Panc1 (cell line): ENCODE measurements around the gene SUPT3H. TPM values are rescaled to one million over a fixed set of nuclear protein-coding genes. Genes with fewer than 3 reads are reported as not detected.

ENCODE experiments used
- ATAC-seq: fragments of 200-7000 bp; cut with Tn5 transposase; 2 replicates; pipeline ENCODE4 v1.9.1; 2020; ENCODE audit warnings: mild to moderate bottlenecking, moderate library complexity
- BruUV-seq: library from RNA; stranded (reverse); fragments of 400-500 nt; replicated peaks from 2 replicates; lab custom pipeline; 2021; lab: Mats Ljungman, UMichigan
- CTCF ChIA-PET: fragments of 300-600 bp; sonication (Branson Sonifier 250); formaldehyde crosslinking; loops from one replicate; lab custom pipeline; 2022; ENCODE audit warnings: antibody characterized with exemption; lab: Charles Lee
- POLR2A ChIA-PET: fragments of 300-600 bp; sonication (Branson Sonifier 250); formaldehyde crosslinking; loops from one replicate; lab custom pipeline; 2022; ENCODE audit warnings: antibody characterized with exemption; lab: Charles Lee
- DNase-seq: peaks from one replicate; pipeline ENCODE4 v3.0.0-alpha.2; 2010; ENCODE audit warnings: low read depth, low spot score
- H3K27ac ChIP-seq: 2 replicates; pipeline ENCODE4 v1.5.1; 2011; ENCODE audit warnings: mild to moderate bottlenecking, low read length, inconsistent platforms
- H3K27me3 ChIP-seq: fragments of 200-500 bp; sonication (Bioruptor generic); 2 replicates; pipeline ENCODE4 v1.6.0; 2014; ENCODE audit warnings: low read length, inconsistent platforms; ENCODE audit not compliant: control insufficient read depth, insufficient read depth
- H3K36me3 ChIP-seq: fragments of 200-500 bp; sonication (Bioruptor generic); 2 replicates; pipeline ENCODE4 v1.5.1; 2014; ENCODE audit warnings: inconsistent platforms, mild to moderate bottlenecking, low read length, moderate library complexity; ENCODE audit not compliant: control insufficient read depth, insufficient read depth
- H3K4me1 ChIP-seq: 2 replicates; pipeline ENCODE4 v1.5.1; 2011; ENCODE audit warnings: inconsistent platforms, mild to moderate bottlenecking, low read length, moderate library complexity; ENCODE audit not compliant: control insufficient read depth, insufficient read depth
- H3K4me3 ChIP-seq, 2 experiments: 2 replicates each; pipeline ENCODE4 v1.5.1; 2011 to 2012; ENCODE audit warnings: low read depth in 2 of 2, low read length in 2 of 2, mild to moderate bottlenecking in 2 of 2, inconsistent platforms in 1 of 2, moderate library complexity in 1 of 2
- H3K9me3 ChIP-seq: fragments of 200-500 bp; sonication (Bioruptor generic); 2 replicates; pipeline ENCODE4 v1.5.1; 2014; ENCODE audit warnings: low read depth, mild to moderate bottlenecking, inconsistent platforms, low read length, moderate library complexity; ENCODE audit not compliant: control insufficient read depth, insufficient read depth
- CTCF ChIP-seq: fragments of 450-650 bp; IDR thresholded peaks from 2 replicates; pipeline ENCODE4 v1.5.1; 2017; ENCODE audit warnings: mild to moderate bottlenecking
- POLR2AphosphoS5 ChIP-seq: IDR thresholded peaks from 2 replicates; pipeline ENCODE4 v1.6.1; 2012; ENCODE audit warnings: mild to moderate bottlenecking, low read depth, low read length, moderate library complexity
- REST ChIP-seq, 2 experiments: IDR thresholded peaks; 2 replicates each; pipeline ENCODE4 v1.6.1; 2011 to 2012; ENCODE audit warnings: low read depth in 2 of 2, control low read depth in 1 of 2, low read length in 1 of 2, mild to moderate bottlenecking in 1 of 2, moderate library complexity in 1 of 2; ENCODE audit not compliant: insufficient read depth in 1 of 2
- SIN3A ChIP-seq: IDR thresholded peaks from 2 replicates; pipeline ENCODE4 v1.6.1; 2012; ENCODE audit warnings: low read depth, mild to moderate bottlenecking, low read length, moderate library complexity, borderline replicate concordance; ENCODE audit not compliant: insufficient read depth
- TCF7L2 ChIP-seq: IDR thresholded peaks from 2 replicates; pipeline ENCODE4 v1.6.1; 2011; ENCODE audit warnings: mild to moderate bottlenecking, low read depth, low read length, inconsistent platforms
- in situ Hi-C: cut with HindIII; loops from 2 replicates; pipeline ENCODE4 v1.10.0; 2016; ENCODE audit warnings: low sequenced_read_pairs, low pct_unique_long_range_greater_than_20kb
- intact Hi-C: fragments of 100-400 bp; cut with micrococcal nuclease; formaldehyde crosslinking; loops from one replicate; pipeline ENCODE4 v1.10.0; 2022; ENCODE audit not compliant: unreplicated experiment
- total RNA-seq: library from RNA; stranded (reverse); gene quantifications from one replicate; pipeline ENCODE4 v1.2.1, GENCODE V29; 2021; ENCODE audit not compliant: unreplicated experiment

Gene SUPT3H
- total RNA-seq, 1 experiment from 2014 or later: 11.0 TPM

- H3K36me3 ChIP-seq: no peaks in the 10 kb centered on the region
- no peak overlapping the region for H3K4me3 ChIP-seq
- DNase-seq: no peak
- no peaks in the 10 kb centered on the region for H3K9me3 ChIP-seq
- POLR2A ChIA-PET: interaction anchor here (0.6 kb wide), 1 partner anchor 198 kb away, joined by 5 read pairs; no protein-coding TSS in a partner anchor
- no peak for TF ChIP-seq TCF7L2
- TF ChIP-seq REST (IDR thresholded peaks at IDR 0.05; ENCODE audit: insufficient read depth in 1 of 2, low read depth in 2 of 2, low read length in 1 of 2): no peak
- TF ChIP-seq CTCF: no peak
- TF ChIP-seq POLR2AphosphoS5: no peak
- no peak for TF ChIP-seq SIN3A
- intact Hi-C loops: no loop called here
- no peaks in the 10 kb centered on the region for H3K27me3 ChIP-seq
- no peaks in the 10 kb centered on the region for H3K4me1 ChIP-seq
- CTCF ChIA-PET: no interaction called here
- BruUV-seq: no TSS peak
- no peak for ATAC-seq
- H3K27ac ChIP-seq: no peak overlapping the region
- in situ Hi-C loops: no loop called here
These were observed 408.1 kb downstream of the SUPT3H start for GRCh38 chr6:44969446-44970185.

GRCh38 chr6:44967481-44967880 lies 410.3 kb downstream of the SUPT3H start:
- intact Hi-C loops (no loop called here), in situ Hi-C loops (no loop called here)
- TF ChIP-seq CTCF: no peak
- no peak for TF ChIP-seq POLR2AphosphoS5
- TF ChIP-seq REST (IDR thresholded peaks at IDR 0.05; ENCODE audit: insufficient read depth in 1 of 2, low read depth in 2 of 2, low read length in 1 of 2): no peak
- POLR2A ChIA-PET: no interaction called here
- H3K9me3 ChIP-seq: no peaks in the 10 kb centered on the region
- no peak for DNase-seq
- ATAC-seq: no peak
- H3K27ac ChIP-seq: no peak overlapping the region
- H3K36me3 ChIP-seq: no peaks in the 10 kb centered on the region
- no peaks in the 10 kb centered on the region for H3K27me3 ChIP-seq
- no peak overlapping the region for H3K4me3 ChIP-seq
- H3K4me1 ChIP-seq: no peaks in the 10 kb centered on the region
- CTCF ChIA-PET: no interaction called here
- no TSS peak for BruUV-seq
